HepG2 (cell line): ENCODE data around the gene TUBB3. TPM values are rescaled to one million over a fixed set of nuclear protein-coding genes. Genes with fewer than 3 reads are reported as not detected.

Experiments used
- ARNT ChIP-seq: fragments of 450-650 bp; IDR thresholded peaks from 2 replicates; pipeline ENCODE4 v1.6.1; 2017
- CCAR2 ChIP-seq: fragments of 200-400 bp; formaldehyde crosslinking; optimal IDR thresholded peaks from 2 replicates; pipeline ENCODE3; 2018; ENCODE audit warnings: low read depth, mild to moderate bottlenecking, low read length, moderate library complexity
- KLF12 ChIP-seq: sonication (generic); formaldehyde crosslinking; IDR thresholded peaks from 2 replicates; pipeline ENCODE4 v1.4.0; 2020; ENCODE audit warnings: missing genetic modification reagents, borderline replicate concordance
- POGZ ChIP-seq: sonication (generic); formaldehyde crosslinking; IDR thresholded peaks from 2 replicates; pipeline ENCODE4 v1.4.0; 2020; ENCODE audit warnings: mild to moderate bottlenecking, missing genetic modification reagents
- RARG ChIP-seq: sonication (generic); formaldehyde crosslinking; IDR thresholded peaks from 2 replicates; pipeline ENCODE4 v1.4.0; 2020; ENCODE audit warnings: low read depth, mild to moderate bottlenecking, missing genetic modification reagents
- SAP130 ChIP-seq: IDR thresholded peaks from 2 replicates; pipeline ENCODE4 v1.6.1; 2016; ENCODE audit warnings: low read depth
- SP1 ChIP-seq, 2 experiments: fragments of 450-650 bp in 1 of 2; sonication (generic) in 1 of 2; formaldehyde crosslinking in 1 of 2; IDR thresholded peaks; 2 replicates each; pipeline versions ENCODE4 v1.4.0 to v1.6.1; 2016 to 2020; ENCODE audit warnings: missing genetic modification reagents in 1 of 2
- STAT5B ChIP-seq: sonication (generic); formaldehyde crosslinking; IDR thresholded peaks from 2 replicates; pipeline ENCODE4 v1.4.0; 2020; ENCODE audit warnings: missing genetic modification reagents
- U2AF1 ChIP-seq: fragments of 200-400 bp; formaldehyde crosslinking; optimal IDR thresholded peaks from 2 replicates; pipeline ENCODE3; 2017; ENCODE audit warnings: mild to moderate bottlenecking, low read depth, low read length
- ZNF230 ChIP-seq: sonication (generic); formaldehyde crosslinking; IDR thresholded peaks from 2 replicates; pipeline ENCODE4 v1.4.0; 2020; ENCODE audit warnings: mild to moderate bottlenecking, missing genetic modification reagents
- ZNF33A ChIP-seq: sonication (generic); formaldehyde crosslinking; IDR thresholded peaks from 2 replicates; pipeline ENCODE4 v1.5.1; 2020; ENCODE audit warnings: missing genetic modification reagents, mild to moderate bottlenecking, moderate library complexity, borderline replicate concordance
- ZNF496 ChIP-seq: sonication (generic); formaldehyde crosslinking; IDR thresholded peaks from 2 replicates; pipeline ENCODE4 v1.8.1; 2023; ENCODE audit warnings: mild to moderate bottlenecking, moderate library complexity, missing genetic modification reagents; ENCODE audit not compliant: insufficient replicate concordance
- ZNF501 ChIP-seq: sonication (generic); formaldehyde crosslinking; IDR thresholded peaks from 2 replicates; pipeline ENCODE4 v1.5.1; 2020; ENCODE audit warnings: mild to moderate bottlenecking, moderate library complexity, missing genetic modification reagents
- ZNF510 ChIP-seq: sonication (generic); formaldehyde crosslinking; IDR thresholded peaks from 2 replicates; pipeline ENCODE4 v1.4.0; 2020; ENCODE audit warnings: low read depth, mild to moderate bottlenecking, missing genetic modification reagents
- ZNF546 ChIP-seq: sonication (generic); formaldehyde crosslinking; conservative IDR thresholded peaks from 2 replicates; pipeline ENCODE4 v1.8.1; 2023; ENCODE audit warnings: mild to moderate bottlenecking, missing genetic modification reagents
- ZNF816 ChIP-seq: sonication (generic); formaldehyde crosslinking; IDR thresholded peaks from 2 replicates; pipeline ENCODE4 v1.8.0; 2022; ENCODE audit warnings: missing genetic modification reagents, mild to moderate bottlenecking, borderline replicate concordance
- ZSCAN30 ChIP-seq: sonication (generic); formaldehyde crosslinking; IDR thresholded peaks from 2 replicates; pipeline ENCODE4 v1.5.0; 2020; ENCODE audit warnings: mild to moderate bottlenecking, missing genetic modification reagents
- polyA plus RNA-seq, 8 experiments: library from polyadenylated mRNA; depleted of rRNA in 3 of 8; stranded (reverse) in 7 of 8; unstranded in 1 of 8; fragments of >200 nt; fragmentation: Illumina TruSeq in 4 of 8; extraction: Trizol in 4 of 8; gene quantifications; 2 replicates each; pipeline versions ENCODE4 v1.2.1 to v1.2.3, GENCODE V29; 2011 to 2016; ENCODE audit warnings: low read depth in 4 of 8, missing spikeins in 1 of 8, mixed read lengths in 1 of 8; ENCODE audit not compliant: insufficient read depth in 1 of 8
- total RNA-seq, 5 experiments: library from RNA; depleted of rRNA; stranded (reverse); fragments of >200 nt; fragmentation: Illumina TruSeq; extraction: Trizol; gene quantifications; 2 replicates each; pipeline ENCODE4 v1.2.3, GENCODE V29; 2016; ENCODE audit warnings: low read depth in 1 of 5
- TF ChIP-seq, protein P1 (sequence below): IDR thresholded peaks from 2 replicates; pipeline ENCODE4 v1.6.1; 2016; ENCODE audit warnings: control low read depth
- TF ChIP-seq, protein P2 (sequence below): sonication (generic); formaldehyde crosslinking; IDR thresholded peaks from 2 replicates; pipeline ENCODE4 v1.4.0; 2020; ENCODE audit warnings: missing genetic modification reagents
- TF ChIP-seq, protein P3 (sequence below): sonication (generic); formaldehyde crosslinking; IDR thresholded peaks from 2 replicates; pipeline ENCODE4 v1.9.0; 2021; ENCODE audit warnings: missing genetic modification reagents, mild to moderate bottlenecking, borderline replicate concordance
- TF ChIP-seq, protein P4 (sequence below): sonication (generic); formaldehyde crosslinking; IDR thresholded peaks from 2 replicates; pipeline ENCODE4 v1.5.1; 2020; ENCODE audit warnings: mild to moderate bottlenecking, moderate library complexity, missing genetic modification reagents
- TF ChIP-seq, protein P5 (sequence below): sonication (generic); formaldehyde crosslinking; conservative IDR thresholded peaks from 2 replicates; pipeline ENCODE4 v1.8.0; 2022; ENCODE audit warnings: missing genetic modification reagents

The TUBB3 gene
- total and polyA plus RNA-seq, 2 of the 13 experiments (the other 11 are each of a cell fraction or from before 2014, with no cell fraction given) = 110 to 185 TPM

DNA sequence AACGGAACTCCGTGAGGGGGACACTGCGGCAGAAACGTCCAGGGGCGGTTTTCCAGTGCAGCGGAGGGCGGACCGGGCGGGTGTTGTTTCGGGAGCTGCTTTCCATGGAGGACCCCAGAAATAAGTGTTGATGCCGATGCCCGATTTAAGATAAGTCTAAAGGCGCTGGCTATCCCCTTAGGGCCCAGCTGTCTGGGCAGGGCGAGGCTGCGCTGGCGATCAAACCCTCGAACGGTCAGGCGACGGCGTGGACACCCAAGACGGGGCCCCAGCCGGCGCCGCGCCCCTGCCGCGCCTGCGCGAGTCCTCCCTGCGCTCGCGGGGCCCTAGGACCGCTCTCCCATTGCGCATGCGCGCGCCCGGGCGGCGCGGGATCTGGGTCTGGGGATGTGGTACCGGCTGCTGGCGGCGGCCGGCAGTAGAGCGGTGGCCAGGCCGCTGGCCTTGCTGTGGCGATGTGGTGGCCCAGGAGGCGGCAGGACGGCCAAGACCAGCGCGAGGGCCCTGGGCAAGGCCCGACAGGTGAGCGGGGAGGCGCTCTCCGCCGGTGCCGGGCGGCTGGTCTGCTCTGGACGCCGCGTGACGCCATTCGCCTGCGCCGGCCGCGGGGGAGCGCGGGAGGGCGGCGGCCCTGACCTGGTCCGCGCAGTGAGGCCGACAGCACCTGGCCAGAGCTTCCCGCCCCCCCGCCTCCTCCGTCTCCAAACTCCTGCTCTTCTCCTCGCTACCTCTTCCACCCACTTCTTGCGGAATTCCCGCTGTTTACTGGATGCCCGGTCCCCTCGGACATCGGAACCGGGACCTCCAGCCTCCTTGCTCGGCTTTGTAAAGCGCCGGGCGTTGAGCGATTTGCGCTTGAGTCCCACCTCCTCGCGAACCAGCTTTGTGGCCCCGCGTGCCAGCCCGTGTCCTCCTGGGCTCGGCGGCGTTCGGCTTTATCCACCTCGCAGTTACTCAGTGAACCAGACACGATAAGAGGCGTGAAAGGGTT lies 49.4 kb downstream of the TUBB3 start (continued):
- TF ChIP-seq ZNF816 (CRISPR knock-in tag) (no peak), ZSCAN30 (CRISPR knock-in tag) (no peak), ARNT (no peak), ZNF496 (no peak), CCAR2 (no peak), SAP130 (CRISPR knock-in tag) (peak; percentile 99), U2AF1 (peak; percentile 94), SP1 (IDR thresholded peaks at IDR 0.05) (no peak), SP1 (CRISPR knock-in tag; IDR thresholded peaks at IDR 0.05) (no peak; the same call in 1 of the 2 replicates), ZNF33A (CRISPR knock-in tag) (no peak), POGZ (CRISPR knock-in tag) (peak; percentile 48; the same call in 1 of the 2 replicates), RARG (peak; percentile 81; the same call in 1 of the 2 replicates), ZNF230 (CRISPR knock-in tag) (peak; percentile 88), KLF12 (CRISPR knock-in tag) (peak; percentile 96; the same call in 1 of the 2 replicates), STAT5B (no peak), ZNF501 (CRISPR knock-in tag) (peak; percentile 51), ZNF510 (CRISPR knock-in tag) (peak; percentile 55; the same call in 1 of the 2 replicates), ZNF546 (CRISPR knock-in tag) (no peak)
- TF ChIP-seq, protein P1, sequence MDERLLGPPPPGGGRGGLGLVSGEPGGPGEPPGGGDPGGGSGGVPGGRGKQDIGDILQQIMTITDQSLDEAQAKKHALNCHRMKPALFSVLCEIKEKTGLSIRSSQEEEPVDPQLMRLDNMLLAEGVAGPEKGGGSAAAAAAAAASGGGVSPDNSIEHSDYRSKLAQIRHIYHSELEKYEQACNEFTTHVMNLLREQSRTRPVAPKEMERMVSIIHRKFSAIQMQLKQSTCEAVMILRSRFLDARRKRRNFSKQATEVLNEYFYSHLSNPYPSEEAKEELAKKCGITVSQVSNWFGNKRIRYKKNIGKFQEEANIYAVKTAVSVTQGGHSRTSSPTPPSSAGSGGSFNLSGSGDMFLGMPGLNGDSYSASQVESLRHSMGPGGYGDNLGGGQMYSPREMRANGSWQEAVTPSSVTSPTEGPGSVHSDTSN = no peak
- TF ChIP-seq, protein P2, sequence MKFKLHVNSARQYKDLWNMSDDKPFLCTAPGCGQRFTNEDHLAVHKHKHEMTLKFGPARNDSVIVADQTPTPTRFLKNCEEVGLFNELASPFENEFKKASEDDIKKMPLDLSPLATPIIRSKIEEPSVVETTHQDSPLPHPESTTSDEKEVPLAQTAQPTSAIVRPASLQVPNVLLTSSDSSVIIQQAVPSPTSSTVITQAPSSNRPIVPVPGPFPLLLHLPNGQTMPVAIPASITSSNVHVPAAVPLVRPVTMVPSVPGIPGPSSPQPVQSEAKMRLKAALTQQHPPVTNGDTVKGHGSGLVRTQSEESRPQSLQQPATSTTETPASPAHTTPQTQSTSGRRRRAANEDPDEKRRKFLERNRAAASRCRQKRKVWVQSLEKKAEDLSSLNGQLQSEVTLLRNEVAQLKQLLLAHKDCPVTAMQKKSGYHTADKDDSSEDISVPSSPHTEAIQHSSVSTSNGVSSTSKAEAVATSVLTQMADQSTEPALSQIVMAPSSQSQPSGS (CRISPR knock-in tag) = peak; percentile 82; the same call in 1 of the 2 replicates
- TF ChIP-seq, protein P3, sequence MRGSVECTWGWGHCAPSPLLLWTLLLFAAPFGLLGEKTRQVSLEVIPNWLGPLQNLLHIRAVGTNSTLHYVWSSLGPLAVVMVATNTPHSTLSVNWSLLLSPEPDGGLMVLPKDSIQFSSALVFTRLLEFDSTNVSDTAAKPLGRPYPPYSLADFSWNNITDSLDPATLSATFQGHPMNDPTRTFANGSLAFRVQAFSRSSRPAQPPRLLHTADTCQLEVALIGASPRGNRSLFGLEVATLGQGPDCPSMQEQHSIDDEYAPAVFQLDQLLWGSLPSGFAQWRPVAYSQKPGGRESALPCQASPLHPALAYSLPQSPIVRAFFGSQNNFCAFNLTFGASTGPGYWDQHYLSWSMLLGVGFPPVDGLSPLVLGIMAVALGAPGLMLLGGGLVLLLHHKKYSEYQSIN (CRISPR knock-in tag) = 0 out of 2 replicates have a peak, but pooled peaks have one; percentile 32
- TF ChIP-seq, protein P4, sequence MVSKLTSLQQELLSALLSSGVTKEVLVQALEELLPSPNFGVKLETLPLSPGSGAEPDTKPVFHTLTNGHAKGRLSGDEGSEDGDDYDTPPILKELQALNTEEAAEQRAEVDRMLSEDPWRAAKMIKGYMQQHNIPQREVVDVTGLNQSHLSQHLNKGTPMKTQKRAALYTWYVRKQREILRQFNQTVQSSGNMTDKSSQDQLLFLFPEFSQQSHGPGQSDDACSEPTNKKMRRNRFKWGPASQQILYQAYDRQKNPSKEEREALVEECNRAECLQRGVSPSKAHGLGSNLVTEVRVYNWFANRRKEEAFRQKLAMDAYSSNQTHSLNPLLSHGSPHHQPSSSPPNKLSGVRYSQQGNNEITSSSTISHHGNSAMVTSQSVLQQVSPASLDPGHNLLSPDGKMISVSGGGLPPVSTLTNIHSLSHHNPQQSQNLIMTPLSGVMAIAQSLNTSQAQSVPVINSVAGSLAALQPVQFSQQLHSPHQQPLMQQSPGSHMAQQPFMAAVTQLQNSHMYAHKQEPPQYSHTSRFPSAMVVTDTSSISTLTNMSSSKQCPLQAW (CRISPR knock-in tag) = peak; percentile 91
- TF ChIP-seq, protein P5, sequence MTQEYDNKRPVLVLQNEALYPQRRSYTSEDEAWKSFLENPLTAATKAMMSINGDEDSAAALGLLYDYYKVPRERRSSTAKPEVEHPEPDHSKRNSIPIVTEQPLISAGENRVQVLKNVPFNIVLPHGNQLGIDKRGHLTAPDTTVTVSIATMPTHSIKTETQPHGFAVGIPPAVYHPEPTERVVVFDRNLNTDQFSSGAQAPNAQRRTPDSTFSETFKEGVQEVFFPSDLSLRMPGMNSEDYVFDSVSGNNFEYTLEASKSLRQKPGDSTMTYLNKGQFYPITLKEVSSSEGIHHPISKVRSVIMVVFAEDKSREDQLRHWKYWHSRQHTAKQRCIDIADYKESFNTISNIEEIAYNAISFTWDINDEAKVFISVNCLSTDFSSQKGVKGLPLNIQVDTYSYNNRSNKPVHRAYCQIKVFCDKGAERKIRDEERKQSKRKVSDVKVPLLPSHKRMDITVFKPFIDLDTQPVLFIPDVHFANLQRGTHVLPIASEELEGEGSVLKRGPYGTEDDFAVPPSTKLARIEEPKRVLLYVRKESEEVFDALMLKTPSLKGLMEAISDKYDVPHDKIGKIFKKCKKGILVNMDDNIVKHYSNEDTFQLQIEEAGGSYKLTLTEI (CRISPR knock-in tag) = no peak
